ENCODE data around the gene NUFIP2. TPM values are rescaled to one million over a fixed set of nuclear protein-coding genes. Genes with fewer than 3 reads are reported as not detected.

Gene NUFIP2
- polyA plus RNA-seq, 1 donor from 2014 or later, result 14.4 TPM

GRCh38 chr17:29207975-29208374 lies 86.0 kb downstream of the NUFIP2 start:
- no peaks in the 10 kb centered on the region for H3K36me3 Mint-ChIP-seq
- H3K4me1 Mint-ChIP-seq, result peaks cover 0 to under 1% (median 0%) of the 10 kb centered on the region in 3 donors
- H3K27me3 Mint-ChIP-seq, result peaks cover 1% of the 10 kb centered on the region
- H3K4me3 Mint-ChIP-seq, result no peak overlapping the region
- no peaks in the 10 kb centered on the region for H3K9me3 Mint-ChIP-seq
- no peak overlapping the region for H3K27ac Mint-ChIP-seq

Other genes with a start within 250 kb of the NUFIP2 start
- gene MYO18A, start 113.8 kb downstream of the NUFIP2 start, polyA plus RNA-seq, result 39.6 TPM
- gene CRYBA1, start 47.3 kb downstream of the NUFIP2 start, polyA plus RNA-seq, result not detected
- gene TAOK1, start 96.2 kb upstream of the NUFIP2 start, polyA plus RNA-seq, result 4.0 TPM